ENCODE measurements around the gene BRMS1. TPM values are rescaled to one million over a fixed set of nuclear protein-coding genes. Genes with fewer than 3 reads are reported as not detected.
"Not testable (repeated sequence)": the region's sequence is repeated elsewhere in the genome, so short reads cannot be mapped to it uniquely, and the experiment has no call there.

The BRMS1 gene
- total and polyA plus RNA-seq, 2 donors (not counting 1 experiment from before 2014, with no cell fraction given), result 25.7 to 43.9 TPM

DNA sequence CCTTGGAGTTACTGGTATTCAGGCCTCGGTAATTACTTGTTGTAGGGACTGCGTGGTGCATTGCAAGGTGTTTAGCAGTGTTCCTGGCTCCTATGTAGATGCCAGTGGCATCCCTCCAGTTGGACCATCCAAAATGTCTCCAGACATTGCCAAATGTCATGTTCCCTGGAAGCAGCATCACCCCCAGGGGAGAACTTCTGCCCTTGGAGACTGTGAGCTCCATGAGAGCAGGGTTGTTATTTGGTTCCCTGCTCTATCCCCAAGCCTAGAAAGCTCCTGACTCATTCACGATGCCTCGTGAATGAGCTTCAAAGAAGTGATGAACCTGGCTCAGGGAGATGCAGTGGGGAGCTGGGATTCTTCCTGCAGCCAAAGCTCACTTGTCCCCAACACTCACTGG is 23.3 kb downstream of the BRMS1 start:
- Histone ChIP-seq H3K27me3 (ENCODE audit: control insufficient read depth, insufficient read depth, low read length) (no peaks in the 10 kb centered on the region), H3K27ac (ENCODE audit: insufficient read depth, low read length) (no peak overlapping the region), H3K4me2 (ENCODE audit: extremely low read depth, insufficient read depth, low read length) (no peak overlapping the region), H3K4me3 (replicated peaks in 1 of 4; ENCODE audit: control extremely low read depth in 1 of 4, insufficient read depth in 1 of 4, low read depth in 3 of 4, low read length in 4 of 4) (no peak overlapping the region), H2AFZ (ENCODE audit: low read length) (no peak overlapping the region), H3K9me3 (ENCODE audit: control insufficient read depth, insufficient read depth, low read depth, low read length) (no peaks in the 10 kb centered on the region), H4K20me1 (ENCODE audit: control insufficient read depth, extremely low read depth, insufficient read depth, low read length) (no peaks in the 10 kb centered on the region), H3K79me2 (ENCODE audit: control insufficient read depth, insufficient read depth, low read length) (peaks cover 2% of the 10 kb centered on the region), H3K4me1 (ENCODE audit: control insufficient read depth, extremely low read depth, insufficient read depth, low read length) (peaks cover 49% of the 10 kb centered on the region), H3K9ac (ENCODE audit: insufficient read depth, low read length) (no peak overlapping the region), H3K36me3 (ENCODE audit: control insufficient read depth, insufficient read depth, low read length) (no peaks in the 10 kb centered on the region)
- TF ChIP-seq, protein P1, sequence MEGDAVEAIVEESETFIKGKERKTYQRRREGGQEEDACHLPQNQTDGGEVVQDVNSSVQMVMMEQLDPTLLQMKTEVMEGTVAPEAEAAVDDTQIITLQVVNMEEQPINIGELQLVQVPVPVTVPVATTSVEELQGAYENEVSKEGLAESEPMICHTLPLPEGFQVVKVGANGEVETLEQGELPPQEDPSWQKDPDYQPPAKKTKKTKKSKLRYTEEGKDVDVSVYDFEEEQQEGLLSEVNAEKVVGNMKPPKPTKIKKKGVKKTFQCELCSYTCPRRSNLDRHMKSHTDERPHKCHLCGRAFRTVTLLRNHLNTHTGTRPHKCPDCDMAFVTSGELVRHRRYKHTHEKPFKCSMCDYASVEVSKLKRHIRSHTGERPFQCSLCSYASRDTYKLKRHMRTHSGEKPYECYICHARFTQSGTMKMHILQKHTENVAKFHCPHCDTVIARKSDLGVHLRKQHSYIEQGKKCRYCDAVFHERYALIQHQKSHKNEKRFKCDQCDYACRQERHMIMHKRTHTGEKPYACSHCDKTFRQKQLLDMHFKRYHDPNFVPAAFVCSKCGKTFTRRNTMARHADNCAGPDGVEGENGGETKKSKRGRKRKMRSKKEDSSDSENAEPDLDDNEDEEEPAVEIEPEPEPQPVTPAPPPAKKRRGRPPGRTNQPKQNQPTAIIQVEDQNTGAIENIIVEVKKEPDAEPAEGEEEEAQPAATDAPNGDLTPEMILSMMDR (conservative IDR thresholded peaks at IDR 0.05 in 1 of 2, IDR thresholded peaks at IDR 0.05 in 1 of 2; ENCODE audit: low read depth in 1 of 2, low read length in 2 of 2), result no peak
- TF ChIP-seq EZH2 (IDR thresholded peaks at IDR 0.05; ENCODE audit: low read length, missing control alignments), result no peak
- no peak for DNase-seq (ENCODE audit: low read depth in 2 of 2)

DNA sequence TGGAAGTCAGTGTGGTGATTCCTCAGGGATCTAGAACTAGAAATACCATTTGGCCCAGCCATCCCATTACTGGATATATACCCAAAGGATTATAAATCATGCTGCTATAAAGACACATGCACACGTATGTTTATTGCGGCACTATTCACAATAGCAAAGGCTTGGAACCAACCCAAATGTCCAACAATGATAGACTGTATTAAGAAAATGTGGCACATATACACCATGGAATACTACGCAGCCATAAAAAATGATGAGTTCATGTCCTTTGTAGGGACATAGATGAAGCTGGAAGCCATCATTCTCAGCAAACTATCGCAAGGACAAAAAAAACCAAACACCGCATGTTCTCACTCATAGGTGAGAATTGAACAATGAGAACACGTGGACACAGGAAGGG is 24.2 kb downstream of the BRMS1 start:
- H4K20me1 ChIP-seq (ENCODE audit: control insufficient read depth, extremely low read depth, insufficient read depth, low read length); H3K9ac ChIP-seq (ENCODE audit: insufficient read depth, low read length); H3K9me3 ChIP-seq (ENCODE audit: control insufficient read depth, insufficient read depth, low read depth, low read length); H3K27me3 ChIP-seq (ENCODE audit: control insufficient read depth, insufficient read depth, low read length); H2AFZ ChIP-seq (ENCODE audit: low read length); H3K4me3 ChIP-seq (replicated peaks in 1 of 4; ENCODE audit: control extremely low read depth in 1 of 4, insufficient read depth in 1 of 4, low read depth in 3 of 4, low read length in 4 of 4); DNase-seq (ENCODE audit: low read depth in 2 of 2); H3K27ac ChIP-seq (ENCODE audit: insufficient read depth, low read length); H3K36me3 ChIP-seq (ENCODE audit: control insufficient read depth, insufficient read depth, low read length); H3K4me2 ChIP-seq (ENCODE audit: extremely low read depth, insufficient read depth, low read length): not testable (repeated sequence)
- Histone ChIP-seq H3K4me1 (ENCODE audit: control insufficient read depth, extremely low read depth, insufficient read depth, low read length) (peaks cover 42% of the 10 kb centered on the region), H3K79me2 (ENCODE audit: control insufficient read depth, insufficient read depth, low read length) (peaks cover 11% of the 10 kb centered on the region)

DNA sequence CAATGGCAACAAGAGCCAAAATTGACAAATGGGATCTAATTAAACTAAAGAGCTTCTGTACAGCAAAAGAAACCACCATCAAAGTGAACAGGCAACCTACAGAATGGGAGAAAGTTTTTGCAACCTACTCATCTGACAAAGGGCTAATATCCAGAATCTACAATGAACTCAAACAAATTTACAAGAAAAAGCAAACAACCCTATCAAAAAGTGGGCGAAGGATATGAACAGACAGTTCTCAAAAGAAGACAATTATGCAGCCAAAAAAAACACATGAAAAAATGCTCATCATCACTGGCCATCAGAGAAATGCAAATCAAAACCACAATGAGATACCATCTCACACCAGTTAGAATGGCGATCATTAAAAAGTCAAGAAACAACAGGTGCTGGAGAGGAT is 24.6 kb downstream of the BRMS1 start:
- H2AFZ ChIP-seq (ENCODE audit: low read length); DNase-seq (ENCODE audit: low read depth in 2 of 2); H3K9ac ChIP-seq (ENCODE audit: insufficient read depth, low read length); H3K36me3 ChIP-seq (ENCODE audit: control insufficient read depth, insufficient read depth, low read length); H3K4me2 ChIP-seq (ENCODE audit: extremely low read depth, insufficient read depth, low read length); H4K20me1 ChIP-seq (ENCODE audit: control insufficient read depth, extremely low read depth, insufficient read depth, low read length); H3K27me3 ChIP-seq (ENCODE audit: control insufficient read depth, insufficient read depth, low read length); H3K27ac ChIP-seq (ENCODE audit: insufficient read depth, low read length); H3K9me3 ChIP-seq (ENCODE audit: control insufficient read depth, insufficient read depth, low read depth, low read length); H3K4me3 ChIP-seq (replicated peaks in 1 of 4; ENCODE audit: control extremely low read depth in 1 of 4, insufficient read depth in 1 of 4, low read depth in 3 of 4, low read length in 4 of 4): not testable (repeated sequence)
- Histone ChIP-seq H3K4me1 (ENCODE audit: control insufficient read depth, extremely low read depth, insufficient read depth, low read length) (peaks cover 39% of the 10 kb centered on the region), H3K79me2 (ENCODE audit: control insufficient read depth, insufficient read depth, low read length) (peaks cover 15% of the 10 kb centered on the region)

DNA sequence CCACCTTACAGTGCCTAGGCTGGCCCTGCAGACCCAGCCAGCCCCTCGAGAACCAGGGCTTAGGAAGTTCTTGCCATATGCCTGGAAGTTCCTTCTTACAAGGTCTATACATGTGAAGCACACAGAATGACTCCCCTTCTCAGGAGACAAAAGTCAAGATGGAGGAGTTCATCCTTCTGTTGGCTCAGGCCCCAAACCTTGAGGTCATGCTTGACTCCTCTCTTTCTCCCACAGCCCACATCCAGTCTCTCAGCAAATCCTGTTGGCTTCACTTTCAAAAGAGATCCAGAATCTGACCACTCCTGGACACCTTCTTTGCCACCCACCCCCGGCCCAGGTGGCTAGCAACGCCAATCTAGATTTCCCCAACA is 26.3 kb downstream of the BRMS1 start:
- H3K9me3 ChIP-seq (ENCODE audit: control insufficient read depth, insufficient read depth, low read depth, low read length), result no peaks in the 10 kb centered on the region
- TF ChIP-seq, protein P1 (conservative IDR thresholded peaks at IDR 0.05 in 1 of 2, IDR thresholded peaks at IDR 0.05 in 1 of 2; ENCODE audit: low read depth in 1 of 2, low read length in 2 of 2), result no peak
- no peak for TF ChIP-seq EZH2 (IDR thresholded peaks at IDR 0.05; ENCODE audit: low read length, missing control alignments)
- H3K4me1 ChIP-seq (ENCODE audit: control insufficient read depth, extremely low read depth, insufficient read depth, low read length), result peaks cover 25% of the 10 kb centered on the region
- H3K27me3 ChIP-seq (ENCODE audit: control insufficient read depth, insufficient read depth, low read length), result no peaks in the 10 kb centered on the region
- H3K79me2 ChIP-seq (ENCODE audit: control insufficient read depth, insufficient read depth, low read length), result peaks cover 32% of the 10 kb centered on the region
- H2AFZ ChIP-seq (ENCODE audit: low read length), result no peak overlapping the region
- H3K27ac ChIP-seq (ENCODE audit: insufficient read depth, low read length), result peak overlapping the region; percentile 84
- DNase-seq (ENCODE audit: low read depth in 2 of 2), result peak in 1 of 2 donors; percentile 19
- no peak overlapping the region for H3K4me3 ChIP-seq (replicated peaks in 1 of 4; ENCODE audit: control extremely low read depth in 1 of 4, insufficient read depth in 1 of 4, low read depth in 3 of 4, low read length in 4 of 4)
- no peak overlapping the region for H3K4me2 ChIP-seq (ENCODE audit: extremely low read depth, insufficient read depth, low read length)
- H4K20me1 ChIP-seq (ENCODE audit: control insufficient read depth, extremely low read depth, insufficient read depth, low read length), result no peaks in the 10 kb centered on the region
- no peak overlapping the region for H3K9ac ChIP-seq (ENCODE audit: insufficient read depth, low read length)
- peaks cover 7% of the 10 kb centered on the region for H3K36me3 ChIP-seq (ENCODE audit: control insufficient read depth, insufficient read depth, low read length)
